GM18498 (cell line): ENCODE measurements around the gene TEF.
"Not testable (repeated sequence)": the region's sequence is repeated elsewhere in the genome, so short reads cannot be mapped to it uniquely, and the experiment has no call there.

Experiments
- ATAC-seq: cut with Tn5 transposase; IDR thresholded peaks from one replicate; pipeline ENCODE4 v1.9.1; 2021; ENCODE audit warnings: mild to moderate bottlenecking, moderate library complexity; ENCODE audit not compliant: unreplicated experiment

Gene TEF

GRCh38 chr22:41380993-41381328, 781 bp upstream of the TEF start:
- peak; percentile 19 for ATAC-seq

- peak; percentile 43 for ATAC-seq
Measured at GRCh38 chr22:41382098-41382578, 396 bp downstream of the TEF start.

- ATAC-seq: no peak
Measured at GRCh38 chr22:41382610-41383009, 868 bp downstream of the TEF start.

GRCh38 chr22:41383085-41383484, 1.3 kb downstream of the TEF start:
- no peak for ATAC-seq

- no peak for ATAC-seq
Measured at GRCh38 chr22:41384128-41384527, 2.4 kb downstream of the TEF start.

GRCh38 chr22:41387341-41387740, 5.6 kb downstream of the TEF start:
- no peak for ATAC-seq

GRCh38 chr22:41394012-41394356, 12.2 kb downstream of the TEF start:
- no peak for ATAC-seq

GRCh38 chr22:41395531-41396240, 13.9 kb downstream of the TEF start:
- ATAC-seq: no peak

GRCh38 chr22:41397143-41397811, 15.5 kb downstream of the TEF start:
- no peak for ATAC-seq

- ATAC-seq: no peak
Measured at GRCh38 chr22:41398921-41399320, 17.2 kb downstream of the TEF start.

- ATAC-seq: no peak
Measured at GRCh38 chr22:41401781-41402648, 20.3 kb downstream of the TEF start.

GRCh38 chr22:41402851-41403250, 21.1 kb downstream of the TEF start:
- ATAC-seq: not testable (repeated sequence)

- ATAC-seq: peak; percentile 71
Measured at GRCh38 chr22:41403532-41404318, 22.0 kb downstream of the TEF start.

- ATAC-seq: no peak
Measured at GRCh38 chr22:41405588-41405987, 23.8 kb downstream of the TEF start.

GRCh38 chr22:41406410-41406809, 24.7 kb downstream of the TEF start:
- ATAC-seq: no peak

GRCh38 chr22:41407433-41407832, 25.7 kb downstream of the TEF start:
- no peak for ATAC-seq

GRCh38 chr22:41408665-41409064, 26.9 kb downstream of the TEF start:
- no peak for ATAC-seq

- no peak for ATAC-seq
Measured at GRCh38 chr22:41410311-41410751, 28.6 kb downstream of the TEF start.

GRCh38 chr22:41411021-41411851, 29.5 kb downstream of the TEF start:
- no peak for ATAC-seq

GRCh38 chr22:41415554-41415953, 33.8 kb downstream of the TEF start:
- ATAC-seq: no peak
